Measurements from ENCODE around the gene IGSF9. TPM values are rescaled to one million over a fixed set of nuclear protein-coding genes. Genes with fewer than 3 reads are reported as not detected.

Gene IGSF9
- total RNA-seq, 4 donors from 2014 or later, result 0.71 to 1.9 (median 1.4) TPM

DNA sequence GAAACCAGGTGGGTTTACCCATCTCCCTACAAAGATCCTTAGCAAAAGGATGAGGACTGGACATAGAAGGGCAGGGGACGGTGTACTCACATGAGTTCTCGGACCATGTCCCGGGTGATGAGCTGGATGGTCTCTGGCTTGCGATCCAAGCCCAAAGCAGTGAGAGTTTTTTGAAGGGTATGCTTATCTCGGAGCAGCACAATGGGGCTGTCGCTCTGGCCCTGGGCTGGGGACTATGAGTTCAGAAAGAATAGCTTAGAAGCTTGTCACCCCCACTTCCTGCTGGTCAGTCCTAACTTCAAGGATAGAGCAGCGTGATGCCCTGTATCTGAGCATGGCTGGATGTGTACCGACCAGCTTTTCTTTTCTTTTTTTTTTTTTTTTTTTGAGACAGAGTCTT lies 55.0 kb downstream of the IGSF9 start:
- 82 to 91% methylated on average over 8 of the region's 8 CpGs for WGBS, 2 donors
- no peak overlapping the region for H3K4me3 ChIP-seq (replicated peaks in 1 of 3)
- H3K9me3 ChIP-seq, result no peaks in the 10 kb centered on the region
- H3K27ac ChIP-seq, result peak overlapping the region in 2 of 3 donors; percentile 6 to 37
- DNase-seq, result no peak
- intact Hi-C loops (cut with DNase I), result loop anchor here (2.0 kb wide), 1 partner anchor 92 kb away; no protein-coding TSS in a partner anchor
- H3K27me3 ChIP-seq, result no peaks in the 10 kb centered on the region
- H3K36me3 ChIP-seq, result no peaks in the 10 kb centered on the region
- no peak for TF ChIP-seq POLR2A (IDR thresholded peaks at IDR 0.05)
- TF ChIP-seq, protein P1, sequence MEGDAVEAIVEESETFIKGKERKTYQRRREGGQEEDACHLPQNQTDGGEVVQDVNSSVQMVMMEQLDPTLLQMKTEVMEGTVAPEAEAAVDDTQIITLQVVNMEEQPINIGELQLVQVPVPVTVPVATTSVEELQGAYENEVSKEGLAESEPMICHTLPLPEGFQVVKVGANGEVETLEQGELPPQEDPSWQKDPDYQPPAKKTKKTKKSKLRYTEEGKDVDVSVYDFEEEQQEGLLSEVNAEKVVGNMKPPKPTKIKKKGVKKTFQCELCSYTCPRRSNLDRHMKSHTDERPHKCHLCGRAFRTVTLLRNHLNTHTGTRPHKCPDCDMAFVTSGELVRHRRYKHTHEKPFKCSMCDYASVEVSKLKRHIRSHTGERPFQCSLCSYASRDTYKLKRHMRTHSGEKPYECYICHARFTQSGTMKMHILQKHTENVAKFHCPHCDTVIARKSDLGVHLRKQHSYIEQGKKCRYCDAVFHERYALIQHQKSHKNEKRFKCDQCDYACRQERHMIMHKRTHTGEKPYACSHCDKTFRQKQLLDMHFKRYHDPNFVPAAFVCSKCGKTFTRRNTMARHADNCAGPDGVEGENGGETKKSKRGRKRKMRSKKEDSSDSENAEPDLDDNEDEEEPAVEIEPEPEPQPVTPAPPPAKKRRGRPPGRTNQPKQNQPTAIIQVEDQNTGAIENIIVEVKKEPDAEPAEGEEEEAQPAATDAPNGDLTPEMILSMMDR (IDR thresholded peaks at IDR 0.05), result no peak
- peaks cover 4 to 6% of the 10 kb centered on the region in 2 donors for H3K4me1 ChIP-seq

DNA sequence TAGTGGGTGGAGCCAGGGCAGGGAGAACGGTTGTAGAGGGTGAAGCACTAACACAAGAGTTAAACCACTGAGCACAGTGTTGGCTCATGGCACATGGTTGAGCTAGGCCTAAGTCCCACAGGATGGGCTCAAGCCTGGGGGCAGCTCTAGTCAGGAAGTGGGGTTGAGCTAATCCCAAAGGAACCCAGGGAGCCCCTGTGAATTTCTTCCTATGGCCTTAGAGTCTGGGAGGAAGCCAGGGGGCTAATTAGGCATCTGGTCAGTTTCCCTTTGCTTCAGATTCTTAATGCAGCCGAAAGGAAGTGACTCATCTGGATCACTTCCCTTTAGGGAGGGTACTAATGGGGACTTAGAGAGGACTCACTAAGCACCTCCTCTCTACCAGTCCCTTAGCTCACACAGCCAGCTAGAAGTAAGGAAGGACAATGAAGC lies 55.6 kb downstream of the IGSF9 start:
- Histone ChIP-seq H3K27ac (peak overlapping the region in 2 of 3 donors; percentile 37 to 46), H3K4me3 (replicated peaks in 1 of 3) (no peak overlapping the region), H3K9me3 (no peaks in the 10 kb centered on the region), H3K36me3 (no peaks in the 10 kb centered on the region), H3K27me3 (no peaks in the 10 kb centered on the region), H3K4me1 (peaks cover 4 to 6% of the 10 kb centered on the region in 2 donors)
- no peak for DNase-seq
- intact Hi-C loops (cut with DNase I), result loop anchor here (2.0 to 5.0 kb wide), 2 partner anchors 91 to 108 kb away; partner anchors contain the start of gene DUSP23
- peak in 1 of 2 donors; percentile 16 for TF ChIP-seq POLR2A (IDR thresholded peaks at IDR 0.05)
- TF ChIP-seq, protein P1 (IDR thresholded peaks at IDR 0.05), result no peak
- 54 to 57% methylated on average over 2 of the region's 2 CpGs for WGBS, 2 donors

DNA sequence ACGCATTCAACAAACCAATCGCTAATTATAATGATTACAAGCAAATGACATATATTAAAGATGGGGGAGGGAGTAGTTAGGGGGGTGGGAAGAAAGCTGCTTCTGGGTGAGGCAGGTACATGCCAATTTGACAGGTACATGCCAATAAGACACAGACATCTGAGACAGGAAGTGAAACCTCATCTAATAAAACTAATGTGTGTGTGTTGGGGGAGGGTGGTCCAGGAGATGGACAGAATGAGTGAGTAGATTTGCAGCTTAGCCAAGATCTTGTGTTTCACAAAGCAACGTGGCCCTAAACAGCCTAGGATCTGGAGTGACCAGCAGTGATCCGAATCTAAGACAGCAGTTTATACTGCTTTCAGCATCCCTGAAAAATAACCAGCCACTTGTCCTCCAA lies 56.2 kb downstream of the IGSF9 start:
- no peaks in the 10 kb centered on the region for H3K27me3 ChIP-seq
- no peak overlapping the region for H3K4me3 ChIP-seq (replicated peaks in 1 of 3)
- WGBS, 2 donors, result 89 to 91% methylated on average over 4 of the region's 4 CpGs
- H3K4me1 ChIP-seq, result peaks cover 4 to 6% of the 10 kb centered on the region in 2 donors
- DNase-seq, result no peak
- intact Hi-C loops (cut with DNase I), result loop anchor here (5.0 kb wide), 1 partner anchor 107 kb away; the partner anchor contains the start of gene DUSP23
- H3K36me3 ChIP-seq, result no peaks in the 10 kb centered on the region
- no peaks in the 10 kb centered on the region for H3K9me3 ChIP-seq
- H3K27ac ChIP-seq, result peak overlapping the region in 2 of 3 donors; percentile 37 to 46
- TF ChIP-seq, protein P1 (IDR thresholded peaks at IDR 0.05), result no peak
- TF ChIP-seq POLR2A (IDR thresholded peaks at IDR 0.05), result no peak

DNA sequence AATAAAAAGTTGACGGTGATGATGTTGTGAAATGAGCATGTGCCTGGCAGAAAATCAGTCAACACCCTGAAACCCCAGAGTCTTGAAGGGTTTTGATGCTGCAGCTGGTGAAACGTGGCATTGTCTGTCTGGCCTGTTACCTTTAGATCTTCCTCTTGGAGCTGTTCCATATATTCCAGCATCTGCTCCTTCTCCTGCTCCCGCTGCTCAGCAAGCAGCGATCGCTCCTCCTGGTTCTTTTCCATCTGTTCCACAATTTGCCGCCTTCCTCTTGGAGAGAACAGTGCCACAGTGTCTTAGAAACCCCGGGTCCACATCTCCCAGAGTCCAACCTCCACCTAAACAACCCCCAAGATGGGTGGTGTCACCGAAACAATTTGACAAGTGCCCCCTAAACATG lies 61.1 kb downstream of the IGSF9 start:
- 84 to 87% methylated on average over 8 of the region's 8 CpGs for WGBS, 2 donors
- no peak for DNase-seq
- no peak overlapping the region for H3K4me3 ChIP-seq (replicated peaks in 1 of 3)
- no peaks in the 10 kb centered on the region for H3K27me3 ChIP-seq
- no peaks in the 10 kb centered on the region for H3K36me3 ChIP-seq
- H3K4me1 ChIP-seq, result peaks cover 0 to 4% of the 10 kb centered on the region in 2 donors
- H3K27ac ChIP-seq, result no peak overlapping the region
- no peak for TF ChIP-seq POLR2A (IDR thresholded peaks at IDR 0.05)
- TF ChIP-seq, protein P1 (IDR thresholded peaks at IDR 0.05), result no peak
- intact Hi-C loops (cut with DNase I), result no loop called here
- no peaks in the 10 kb centered on the region for H3K9me3 ChIP-seq

DNA sequence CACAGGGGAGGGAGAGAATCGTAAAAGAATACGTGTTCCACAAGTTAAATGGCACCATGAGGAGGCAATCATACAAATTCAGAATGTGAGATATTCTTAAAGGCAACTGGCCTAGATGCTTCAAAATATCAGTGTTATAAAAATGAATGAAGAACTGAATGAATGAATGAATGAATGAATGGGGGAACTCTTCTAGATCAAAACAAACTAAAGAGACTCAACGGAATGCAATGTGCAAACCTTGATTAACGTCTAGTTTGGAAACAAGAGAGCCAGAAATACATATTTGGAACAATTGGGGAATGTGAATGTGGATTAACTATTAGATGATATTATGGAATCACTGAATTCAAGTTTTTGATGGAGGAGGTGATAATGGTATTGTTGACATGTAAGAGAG lies 62.3 kb downstream of the IGSF9 start:
- WGBS, 2 donors, result 92% methylated on average over 3 to 4 of the region's 4 CpGs
- no peaks in the 10 kb centered on the region for H3K27me3 ChIP-seq
- H3K27ac ChIP-seq, result no peak overlapping the region
- no peaks in the 10 kb centered on the region for H3K9me3 ChIP-seq
- intact Hi-C loops (cut with DNase I), result no loop called here
- H3K36me3 ChIP-seq, result no peaks in the 10 kb centered on the region
- H3K4me3 ChIP-seq (replicated peaks in 1 of 3), result no peak overlapping the region
- peaks cover 0 to 4% of the 10 kb centered on the region in 2 donors for H3K4me1 ChIP-seq
- no peak for DNase-seq
- no peak for TF ChIP-seq POLR2A (IDR thresholded peaks at IDR 0.05)
- TF ChIP-seq, protein P1 (IDR thresholded peaks at IDR 0.05), result no peak

Data from thyroid gland (tissue), 4 donors.